ENCODE data around the gene LDLRAD2.
"Not testable (repeated sequence)": the region's sequence is repeated elsewhere in the genome, so short reads cannot be mapped to it uniquely, and the experiment has no call there.

The LDLRAD2 gene

DNA sequence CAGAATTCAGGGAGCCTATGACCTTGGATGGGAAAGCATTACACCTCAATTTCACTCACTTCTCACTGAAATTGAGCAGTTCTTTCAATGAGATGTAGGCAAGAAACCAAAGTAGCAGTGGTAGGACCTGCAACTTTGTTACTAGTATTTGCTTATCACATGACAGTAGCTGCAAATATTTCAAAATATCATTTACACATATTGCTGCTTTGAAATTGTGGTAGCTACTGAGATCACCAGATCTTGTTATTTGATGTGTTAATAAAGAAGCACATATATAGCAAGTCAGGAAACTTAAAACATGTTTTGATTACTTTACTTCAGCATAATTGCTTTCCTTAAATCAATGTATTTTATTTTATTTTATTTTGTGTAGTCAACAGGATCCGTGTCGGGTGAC is 12.9 kb downstream of the LDLRAD2 start:
- DNase-seq, result no peak

DNA sequence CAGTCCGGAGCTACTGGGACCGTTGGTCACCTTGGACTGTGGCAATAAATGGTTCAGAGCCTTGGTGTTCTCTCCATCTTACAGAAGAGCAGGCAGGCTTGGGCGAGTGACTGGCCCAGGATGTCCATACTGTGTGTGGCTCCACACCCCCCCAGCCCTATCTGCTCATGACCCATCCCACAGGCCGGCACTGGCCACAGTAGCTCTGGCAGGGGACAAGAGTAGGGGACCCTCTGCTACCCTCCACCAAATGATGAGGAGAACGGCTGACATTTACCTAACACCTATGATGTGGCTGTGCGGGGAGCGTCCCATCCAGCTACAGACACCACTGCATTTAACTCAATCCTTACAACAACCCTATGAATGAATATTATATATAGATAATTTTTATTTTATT is 13.3 kb downstream of the LDLRAD2 start:
- DNase-seq, result no peak

- DNase-seq, result not testable (repeated sequence)
Measured at GRCh38 chr1:21826694-21827093, 14.6 kb downstream of the LDLRAD2 start.

- no peak for DNase-seq
Measured at GRCh38 chr1:21827141-21827679, 15.1 kb downstream of the LDLRAD2 start.

GRCh38 chr1:21828075-21828474 is 16.0 kb downstream of the LDLRAD2 start:
- no peak for DNase-seq

GRCh38 chr1:21828506-21829210 is 16.6 kb downstream of the LDLRAD2 start:
- no peak for DNase-seq

DNA sequence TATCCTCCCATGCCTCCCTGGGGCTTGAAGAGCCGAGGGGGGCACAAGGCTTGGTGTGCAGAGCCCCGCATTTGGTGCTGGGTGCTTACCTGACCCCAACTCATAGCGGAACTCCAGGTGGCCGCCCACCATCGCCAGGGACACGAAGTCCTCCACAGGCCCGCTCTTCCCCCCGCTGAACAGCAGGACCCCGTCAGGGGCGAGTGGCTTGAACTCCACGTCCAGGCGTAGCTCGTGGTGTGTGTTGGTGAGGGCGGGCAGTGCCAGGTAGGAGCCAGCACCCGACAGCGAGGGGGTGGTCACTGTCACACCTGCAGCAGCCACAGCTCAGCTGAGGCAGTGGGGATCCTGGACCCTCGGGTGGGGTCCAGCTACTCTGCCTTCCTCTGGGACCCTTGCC is 17.2 kb downstream of the LDLRAD2 start:
- DNase-seq, result no peak

DNA sequence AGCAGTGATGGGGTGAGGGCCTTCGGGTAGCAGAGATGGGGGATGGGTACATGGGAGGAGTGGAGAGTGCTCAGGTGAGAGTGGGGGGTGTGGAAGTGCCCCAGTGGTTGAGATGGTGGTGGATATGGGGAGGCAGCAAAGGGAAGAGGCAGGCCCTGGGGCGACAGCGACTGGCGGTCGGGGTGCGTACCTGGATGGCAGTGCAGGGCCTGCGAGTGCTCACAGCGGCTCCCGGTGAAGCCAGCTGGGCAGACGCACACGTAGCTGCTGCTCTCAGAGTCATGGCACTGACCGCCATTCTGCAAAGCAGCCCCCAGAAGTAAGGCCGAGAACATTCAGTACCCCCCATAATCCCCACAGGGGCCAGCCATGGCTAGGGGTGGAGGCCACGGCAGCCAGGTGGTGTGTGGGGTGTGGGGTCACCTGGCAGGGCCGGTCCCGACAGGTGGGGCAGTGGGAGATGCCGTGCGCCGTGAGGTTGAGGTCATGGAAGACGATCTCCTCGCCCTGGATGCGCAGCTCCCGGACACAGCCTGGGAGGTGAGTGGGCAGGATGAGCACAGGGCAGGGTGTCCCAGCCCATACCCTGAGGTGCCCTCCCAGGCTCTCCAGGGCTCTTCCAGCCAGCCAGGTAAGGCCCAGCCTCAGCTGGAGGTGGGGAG is 18.9 kb downstream of the LDLRAD2 start:
- no peak for DNase-seq

GRCh38 chr1:21831454-21831970 is 19.4 kb downstream of the LDLRAD2 start:
- no peak for DNase-seq

GRCh38 chr1:21833392-21833976 is 21.4 kb downstream of the LDLRAD2 start:
- no peak for DNase-seq

DNA sequence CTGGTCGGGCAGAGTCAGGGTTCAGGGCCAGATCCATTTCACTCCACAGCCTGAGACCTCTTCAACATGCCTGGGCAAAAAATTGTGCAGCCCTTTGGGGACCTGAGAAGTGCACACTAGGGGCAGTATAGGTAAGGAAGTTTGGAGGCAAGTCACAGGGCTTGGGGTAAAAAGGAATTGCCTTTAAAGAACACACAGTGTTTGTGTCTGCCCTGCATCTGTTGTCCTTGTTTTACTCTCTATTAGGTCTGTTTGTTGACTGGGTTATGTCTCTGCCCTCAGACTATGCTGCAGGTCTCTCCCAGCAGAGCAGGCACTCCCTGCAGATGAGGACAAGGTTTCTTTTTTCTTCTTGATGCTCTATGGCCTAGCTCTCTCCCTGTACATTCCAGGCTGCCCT is 22.0 kb downstream of the LDLRAD2 start:
- no peak for DNase-seq

DNA sequence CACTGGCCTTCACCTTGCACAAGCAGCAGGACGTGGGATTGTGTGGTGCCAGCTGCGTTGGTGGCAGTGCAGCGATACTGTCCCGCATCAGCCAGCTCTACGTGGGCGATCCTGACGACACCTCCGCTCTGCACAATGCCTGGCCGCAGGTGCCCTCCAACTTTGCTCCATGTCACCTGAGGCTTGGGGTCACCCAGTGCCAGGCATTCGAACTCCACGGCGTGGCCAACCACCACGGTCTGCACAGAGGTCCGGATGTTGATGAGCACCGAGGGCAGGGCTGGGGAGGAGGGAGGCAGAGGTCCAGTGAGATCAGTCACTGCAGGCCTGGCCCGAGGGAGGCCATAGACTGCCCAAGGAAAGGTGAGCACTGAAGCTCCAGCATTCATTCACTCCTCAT is 22.6 kb downstream of the LDLRAD2 start:
- no peak for DNase-seq

DNA sequence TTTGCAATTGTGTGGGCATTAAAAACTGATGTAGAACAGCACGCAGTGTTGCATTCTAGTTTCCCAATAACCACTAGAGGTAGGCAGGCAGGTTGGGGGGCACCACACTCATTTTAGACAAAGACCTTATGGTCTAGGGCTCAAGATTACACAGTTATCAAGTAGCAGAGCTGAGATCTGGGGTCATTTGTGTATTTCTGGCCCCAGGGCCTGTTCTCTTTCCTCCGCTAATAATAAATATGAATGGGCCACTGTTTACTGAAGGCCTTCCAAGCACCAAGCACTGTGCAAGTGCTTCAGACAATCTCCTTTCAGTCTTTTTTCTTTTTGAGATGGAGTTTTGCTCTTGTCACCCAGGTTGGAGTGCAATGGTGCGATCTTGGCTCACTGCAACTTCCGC is 23.9 kb downstream of the LDLRAD2 start:
- DNase-seq, result no peak

- DNase-seq, result no peak
Measured at GRCh38 chr1:21836729-21837128, 24.7 kb downstream of the LDLRAD2 start.

GRCh38 chr1:21837476-21837875 is 25.4 kb downstream of the LDLRAD2 start:
- DNase-seq, result no peak

GRCh38 chr1:21838359-21839157 is 26.5 kb downstream of the LDLRAD2 start:
- no peak for DNase-seq

DNA sequence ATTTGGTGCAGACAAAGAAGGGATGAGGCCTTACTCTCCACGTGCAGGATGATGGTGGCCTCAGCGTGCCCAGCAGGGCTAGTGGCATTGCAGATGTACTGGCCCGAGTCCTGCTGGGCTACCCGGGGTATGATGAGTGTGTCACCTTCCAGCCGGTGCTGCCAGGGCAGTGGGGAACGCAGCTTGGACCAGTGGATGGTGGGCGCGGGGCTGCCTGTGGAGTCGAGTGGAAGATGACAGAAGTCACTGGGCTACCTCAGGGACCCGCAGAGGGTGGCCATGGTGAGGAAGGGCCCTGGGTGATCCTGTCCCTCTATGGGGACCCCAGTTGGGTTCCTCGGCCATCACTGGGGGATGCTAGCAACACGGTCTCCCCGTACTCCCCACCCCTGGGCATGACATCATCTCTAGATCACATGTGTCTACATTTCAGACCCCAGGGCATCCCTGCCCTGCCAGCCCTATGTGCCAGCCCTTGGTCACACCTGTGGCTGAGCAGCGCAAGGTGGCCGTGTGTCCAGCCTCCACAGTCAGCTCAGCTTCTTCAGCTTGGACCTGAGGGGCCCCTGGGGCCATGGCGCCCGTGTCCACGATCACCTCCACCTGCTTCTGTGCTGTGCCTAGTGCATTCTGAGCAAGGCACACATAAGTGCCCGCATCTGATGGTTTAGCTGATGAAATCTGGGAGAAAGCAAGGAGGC is 27.4 kb downstream of the LDLRAD2 start:
- DNase-seq, result no peak

- no peak for DNase-seq
Measured at GRCh38 chr1:21840981-21841380, 28.9 kb downstream of the LDLRAD2 start.

GRCh38 chr1:21841852-21842466 is 29.9 kb downstream of the LDLRAD2 start:
- no peak for DNase-seq

DNA sequence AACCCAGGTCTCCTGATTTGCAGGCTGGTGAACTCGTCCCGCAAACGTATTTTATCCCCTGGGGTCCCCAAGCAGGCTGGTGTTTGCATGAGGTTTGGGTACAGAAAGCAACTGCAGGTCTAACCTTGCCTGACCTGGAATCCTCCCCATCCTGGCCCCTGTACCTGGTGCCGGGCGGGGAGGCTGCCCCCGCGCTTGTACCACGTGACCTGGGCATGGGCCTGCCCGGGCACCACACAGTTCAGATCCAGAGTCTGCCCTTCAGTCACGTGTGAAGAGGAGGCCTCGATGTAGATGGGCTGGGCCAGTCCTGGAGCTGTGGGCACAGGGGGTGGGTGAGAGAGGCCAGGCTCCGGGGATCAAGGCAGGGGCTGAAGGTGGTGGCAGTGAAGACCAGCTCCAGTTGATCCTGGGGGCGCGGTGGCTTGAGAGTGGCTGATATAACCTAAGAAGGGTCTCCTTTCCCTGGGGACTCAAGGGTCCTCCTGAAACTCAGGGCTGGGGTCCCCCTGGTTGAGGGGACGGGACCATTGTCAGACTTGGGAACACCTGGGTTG is 30.6 kb downstream of the LDLRAD2 start:
- DNase-seq, result no peak

- DNase-seq, result no peak
Measured at GRCh38 chr1:21843208-21843607, 31.1 kb downstream of the LDLRAD2 start.

GRCh38 chr1:21843996-21844395 is 31.9 kb downstream of the LDLRAD2 start:
- no peak for DNase-seq

All from NCI-H187 (cell line).